ENCODE data around the gene OXER1. TPM values are rescaled to one million over a fixed set of nuclear protein-coding genes. Genes with fewer than 3 reads are reported as not detected.

The OXER1 gene
- total RNA-seq, 1 donor from 2014 or later = not detected

Small RNA genes lying within 50 kb of the gene (small RNA-seq; reads per million reads assigned to genes)
- gene RNU6-137P = not detected

Other genes with a start within 250 kb of the OXER1 start
- 37.0 TPM for gene MTA3, start 195.5 kb downstream of the OXER1 start, total RNA-seq
- gene HAAO, start 28.4 kb upstream of the OXER1 start, total RNA-seq = 0.62 TPM